SU-DHL-6 (cell line): ENCODE results near the gene PPP3CA.

Experiments used
- EZH2phosphoT487 ChIP-seq: fragments of 200-600 bp; sonication (generic), shearing (Covaris generic); conservative IDR thresholded peaks from 2 replicates; pipeline ENCODE4 v1.6.1; 2018; ENCODE audit warnings: mild to moderate bottlenecking, antibody characterized with exemption, low read length, moderate library complexity, mixed read lengths
- TF ChIP-seq, protein P1 (sequence below): fragments of 200-600 bp; sonication (generic); IDR thresholded peaks from one replicate; pipeline ENCODE4 v1.5.1; 2017; ENCODE audit warnings: antibody characterized with exemption, mild to moderate bottlenecking, low read length, moderate library complexity; ENCODE audit not compliant: insufficient read depth, poor library complexity, severe bottlenecking

DNA sequence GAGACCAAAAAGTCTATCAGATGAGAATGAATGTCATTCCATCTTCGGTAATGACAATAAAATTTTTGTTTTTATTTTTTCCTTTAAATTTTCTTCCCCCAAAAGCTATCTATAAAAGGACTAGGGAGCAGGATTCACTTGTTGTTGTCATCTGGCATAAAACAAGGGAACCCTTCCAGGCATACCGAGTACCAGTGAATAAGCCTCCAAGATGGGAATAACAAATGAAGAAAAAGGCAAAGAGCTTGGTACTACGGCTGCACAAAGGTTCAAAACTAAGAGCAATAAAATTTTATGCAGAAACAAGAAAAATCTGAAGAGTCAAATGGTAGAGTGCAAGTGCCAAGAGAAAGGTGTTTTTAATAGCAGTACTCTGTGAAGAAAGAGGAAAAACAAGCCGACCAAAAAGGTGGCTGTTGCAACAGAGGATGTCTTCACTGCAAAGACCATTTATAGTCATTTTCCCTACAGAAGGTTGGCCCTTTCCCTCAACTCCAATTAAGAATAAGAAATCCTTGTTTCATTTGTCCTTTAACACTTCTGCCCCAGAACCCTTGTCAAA lies 25.8 kb downstream of the PPP3CA start:
- TF ChIP-seq, protein P1, sequence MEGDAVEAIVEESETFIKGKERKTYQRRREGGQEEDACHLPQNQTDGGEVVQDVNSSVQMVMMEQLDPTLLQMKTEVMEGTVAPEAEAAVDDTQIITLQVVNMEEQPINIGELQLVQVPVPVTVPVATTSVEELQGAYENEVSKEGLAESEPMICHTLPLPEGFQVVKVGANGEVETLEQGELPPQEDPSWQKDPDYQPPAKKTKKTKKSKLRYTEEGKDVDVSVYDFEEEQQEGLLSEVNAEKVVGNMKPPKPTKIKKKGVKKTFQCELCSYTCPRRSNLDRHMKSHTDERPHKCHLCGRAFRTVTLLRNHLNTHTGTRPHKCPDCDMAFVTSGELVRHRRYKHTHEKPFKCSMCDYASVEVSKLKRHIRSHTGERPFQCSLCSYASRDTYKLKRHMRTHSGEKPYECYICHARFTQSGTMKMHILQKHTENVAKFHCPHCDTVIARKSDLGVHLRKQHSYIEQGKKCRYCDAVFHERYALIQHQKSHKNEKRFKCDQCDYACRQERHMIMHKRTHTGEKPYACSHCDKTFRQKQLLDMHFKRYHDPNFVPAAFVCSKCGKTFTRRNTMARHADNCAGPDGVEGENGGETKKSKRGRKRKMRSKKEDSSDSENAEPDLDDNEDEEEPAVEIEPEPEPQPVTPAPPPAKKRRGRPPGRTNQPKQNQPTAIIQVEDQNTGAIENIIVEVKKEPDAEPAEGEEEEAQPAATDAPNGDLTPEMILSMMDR, result no peak
- TF ChIP-seq EZH2phosphoT487, result no peak
